Neural cell (in vitro differentiated cells): ENCODE measurements around the gene SPAG6.

Experiments used
- EP300 ChIP-seq: fragments of 450-650 bp; conservative IDR thresholded peaks from 2 replicates; pipeline ENCODE4 v1.6.1; 2014; ENCODE audit warnings: antibody characterized with exemption, mild to moderate bottlenecking, moderate library complexity; ENCODE audit not compliant: poor library complexity, severe bottlenecking
- EZH2 ChIP-seq: fragments of 200-600, 300-800 bp; shearing (Covaris generic), sonication (generic); IDR thresholded peaks from 2 replicates; pipeline ENCODE4 v1.6.1; 2014; ENCODE audit warnings: antibody characterized with exemption, low read length, borderline replicate concordance, mild to moderate bottlenecking; ENCODE audit not compliant: insufficient read depth, poor library complexity, severe bottlenecking
- MXI1 ChIP-seq: fragments of 450-650 bp; conservative IDR thresholded peaks from 2 replicates; pipeline ENCODE4 v1.6.1; 2014; ENCODE audit warnings: antibody characterized with exemption, mild to moderate bottlenecking; ENCODE audit not compliant: poor library complexity, severe bottlenecking
- POLR2AphosphoS5 ChIP-seq: IDR thresholded peaks from 2 replicates; pipeline ENCODE4 v1.6.1; 2012
- RAD21 ChIP-seq: fragments of 450-650 bp; conservative IDR thresholded peaks from 2 replicates; pipeline ENCODE4 v1.6.1; 2014; ENCODE audit warnings: antibody characterized with exemption, mild to moderate bottlenecking, moderate library complexity
- REST ChIP-seq: IDR thresholded peaks from 2 replicates; pipeline ENCODE4 v1.6.1; 2012; ENCODE audit warnings: borderline replicate concordance
- SMC3 ChIP-seq: fragments of 450-650 bp; conservative IDR thresholded peaks from 2 replicates; pipeline ENCODE4 v1.6.1; 2014; ENCODE audit warnings: antibody characterized with exemption, mild to moderate bottlenecking, moderate library complexity; ENCODE audit not compliant: poor library complexity
- TAF1 ChIP-seq: IDR thresholded peaks from 2 replicates; pipeline ENCODE4 v1.6.1; 2012; ENCODE audit warnings: low read depth
- TF ChIP-seq, protein P1 (sequence below): fragments of 450-650 bp; IDR thresholded peaks from 2 replicates; pipeline ENCODE4 v1.5.1; 2014; ENCODE audit warnings: antibody characterized with exemption, mild to moderate bottlenecking, moderate library complexity; ENCODE audit not compliant: poor library complexity, severe bottlenecking

DNA sequence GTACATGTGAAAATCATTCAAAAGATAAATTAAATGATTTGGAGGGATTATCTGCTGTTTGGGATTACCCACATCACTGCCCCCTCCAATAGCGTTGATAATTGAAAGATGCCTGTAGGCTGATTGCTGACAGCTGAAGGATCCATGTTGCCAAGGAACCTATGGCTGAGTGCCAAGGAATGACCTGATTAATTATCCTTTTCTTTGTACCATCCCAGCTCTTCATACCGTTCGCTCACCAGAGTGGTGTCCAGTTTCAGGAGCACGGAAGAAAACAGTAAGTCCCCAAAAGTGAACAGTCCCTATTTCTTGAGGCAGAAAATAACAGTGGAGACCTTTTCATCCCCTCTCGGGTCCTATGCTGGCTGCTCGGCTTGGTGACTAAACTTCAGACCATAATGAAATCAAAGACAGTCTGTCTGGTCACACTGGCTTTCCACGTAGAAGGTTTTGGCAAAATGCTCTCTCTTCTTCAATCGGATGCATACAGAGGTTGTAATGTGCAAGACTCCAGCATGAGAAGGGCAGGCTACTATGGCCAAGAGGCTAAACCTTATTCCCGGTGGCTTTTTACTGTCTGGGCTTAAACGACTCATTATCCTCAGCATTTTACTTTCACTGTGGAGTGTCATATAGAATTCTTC, 108.8 kb downstream of the SPAG6 start:
- TF ChIP-seq, protein P1, sequence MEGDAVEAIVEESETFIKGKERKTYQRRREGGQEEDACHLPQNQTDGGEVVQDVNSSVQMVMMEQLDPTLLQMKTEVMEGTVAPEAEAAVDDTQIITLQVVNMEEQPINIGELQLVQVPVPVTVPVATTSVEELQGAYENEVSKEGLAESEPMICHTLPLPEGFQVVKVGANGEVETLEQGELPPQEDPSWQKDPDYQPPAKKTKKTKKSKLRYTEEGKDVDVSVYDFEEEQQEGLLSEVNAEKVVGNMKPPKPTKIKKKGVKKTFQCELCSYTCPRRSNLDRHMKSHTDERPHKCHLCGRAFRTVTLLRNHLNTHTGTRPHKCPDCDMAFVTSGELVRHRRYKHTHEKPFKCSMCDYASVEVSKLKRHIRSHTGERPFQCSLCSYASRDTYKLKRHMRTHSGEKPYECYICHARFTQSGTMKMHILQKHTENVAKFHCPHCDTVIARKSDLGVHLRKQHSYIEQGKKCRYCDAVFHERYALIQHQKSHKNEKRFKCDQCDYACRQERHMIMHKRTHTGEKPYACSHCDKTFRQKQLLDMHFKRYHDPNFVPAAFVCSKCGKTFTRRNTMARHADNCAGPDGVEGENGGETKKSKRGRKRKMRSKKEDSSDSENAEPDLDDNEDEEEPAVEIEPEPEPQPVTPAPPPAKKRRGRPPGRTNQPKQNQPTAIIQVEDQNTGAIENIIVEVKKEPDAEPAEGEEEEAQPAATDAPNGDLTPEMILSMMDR = no peak
- TF ChIP-seq EZH2 (no peak), TAF1 (no peak), POLR2AphosphoS5 (no peak), EP300 (no peak), REST (no peak), SMC3 (no peak), RAD21 (no peak), MXI1 (no peak)
